DOHH2 (cell line): ENCODE data around the gene SULF2.

Source experiments
- H3F3A ChIP-seq: fragments of 200-600 bp; sonication (generic), shearing (Covaris generic); 2 replicates; pipeline ENCODE4 v1.6.0; 2016; ENCODE audit warnings: antibody characterized with exemption, mild to moderate bottlenecking; ENCODE audit not compliant: control insufficient read depth, insufficient read depth
- H3K27ac ChIP-seq: fragments of 200-600 bp; sonication (generic); 2 replicates; pipeline ENCODE4 v1.5.1; 2014; ENCODE audit warnings: low read depth, mild to moderate bottlenecking, low read length, moderate library complexity
- H3K27me3 ChIP-seq: fragments of 200-600 bp; sonication (generic); 2 replicates; pipeline ENCODE4 v1.6.1; 2014; ENCODE audit warnings: mild to moderate bottlenecking, low read length, mixed read lengths; ENCODE audit not compliant: control insufficient read depth
- H3K36me3 ChIP-seq: fragments of 200-600 bp; sonication (generic); 2 replicates; pipeline ENCODE4 v1.6.1; 2014; ENCODE audit warnings: mild to moderate bottlenecking, low read length, moderate library complexity, mixed read lengths; ENCODE audit not compliant: control insufficient read depth
- H3K4me1 ChIP-seq: fragments of 200-600 bp; sonication (generic); 2 replicates; pipeline ENCODE4 v1.6.1; 2014; ENCODE audit warnings: mild to moderate bottlenecking, low read length, mixed read lengths; ENCODE audit not compliant: control insufficient read depth
- H3K4me2 ChIP-seq: fragments of 200-600 bp; sonication (generic); 2 replicates; pipeline ENCODE4 v1.6.0; 2014; ENCODE audit warnings: mild to moderate bottlenecking, low read length, moderate library complexity
- H3K4me3 ChIP-seq: fragments of 200-600 bp; sonication (generic); 2 replicates; pipeline ENCODE4 v1.5.1; 2014; ENCODE audit warnings: mild to moderate bottlenecking, low read length, mixed read lengths
- H3K79me2 ChIP-seq: fragments of 200-600 bp; sonication (generic); 2 replicates; pipeline ENCODE4 v1.6.1; 2014; ENCODE audit warnings: mild to moderate bottlenecking, low read length, mixed read lengths; ENCODE audit not compliant: control insufficient read depth
- H3K9me2 ChIP-seq: fragments of 200-600 bp; sonication (generic); replicated peaks from 2 replicates; pipeline ENCODE4 v1.6.1; 2014; ENCODE audit warnings: mild to moderate bottlenecking, low read length, mixed read lengths; ENCODE audit not compliant: control insufficient read depth
- H3K9me3 ChIP-seq: fragments of 200-600 bp; sonication (generic); 2 replicates; pipeline ENCODE4 v1.6.1; 2014; ENCODE audit warnings: antibody characterized with exemption, low read length, mixed read lengths; ENCODE audit not compliant: control insufficient read depth, insufficient read depth
- H4K20me1 ChIP-seq: fragments of 200-600 bp; sonication (generic); 2 replicates; pipeline ENCODE4 v1.6.0; 2014; ENCODE audit warnings: low read depth, mild to moderate bottlenecking, antibody characterized with exemption, low read length, moderate library complexity; ENCODE audit not compliant: control insufficient read depth, insufficient read depth
- EZH2phosphoT487 ChIP-seq: fragments of 200-600 bp; sonication (generic); IDR thresholded peaks from 2 replicates; pipeline ENCODE4 v1.6.1; 2017; ENCODE audit warnings: borderline replicate concordance, mild to moderate bottlenecking, antibody characterized with exemption, low read length, moderate library complexity, mixed read lengths
- TF ChIP-seq, protein P1 (sequence below): fragments of 200-600 bp; sonication (generic); IDR thresholded peaks from one replicate; pipeline ENCODE4 v1.5.1; 2014; ENCODE audit warnings: antibody characterized with exemption, mild to moderate bottlenecking, low read depth, low read length; ENCODE audit not compliant: poor library complexity, severe bottlenecking

Gene SULF2

GRCh38 chr20:47781632-47782031 lies 3.6 kb downstream of the SULF2 start:
- Histone ChIP-seq H3K36me3 (no peaks in the 10 kb centered on the region), H3K27ac (no peak overlapping the region), H3K79me2 (no peaks in the 10 kb centered on the region; the same call in 1 of the 2 replicates), H3K9me3 (no peaks in the 10 kb centered on the region), H3F3A (no peaks in the 10 kb centered on the region), H3K27me3 (peaks cover 12% of the 10 kb centered on the region), H3K9me2 (no peaks in the 10 kb centered on the region), H4K20me1 (no peaks in the 10 kb centered on the region), H3K4me3 (no peak overlapping the region), H3K4me2 (no peak overlapping the region), H3K4me1 (no peaks in the 10 kb centered on the region)
- no peak for TF ChIP-seq EZH2phosphoT487
- TF ChIP-seq, protein P1, sequence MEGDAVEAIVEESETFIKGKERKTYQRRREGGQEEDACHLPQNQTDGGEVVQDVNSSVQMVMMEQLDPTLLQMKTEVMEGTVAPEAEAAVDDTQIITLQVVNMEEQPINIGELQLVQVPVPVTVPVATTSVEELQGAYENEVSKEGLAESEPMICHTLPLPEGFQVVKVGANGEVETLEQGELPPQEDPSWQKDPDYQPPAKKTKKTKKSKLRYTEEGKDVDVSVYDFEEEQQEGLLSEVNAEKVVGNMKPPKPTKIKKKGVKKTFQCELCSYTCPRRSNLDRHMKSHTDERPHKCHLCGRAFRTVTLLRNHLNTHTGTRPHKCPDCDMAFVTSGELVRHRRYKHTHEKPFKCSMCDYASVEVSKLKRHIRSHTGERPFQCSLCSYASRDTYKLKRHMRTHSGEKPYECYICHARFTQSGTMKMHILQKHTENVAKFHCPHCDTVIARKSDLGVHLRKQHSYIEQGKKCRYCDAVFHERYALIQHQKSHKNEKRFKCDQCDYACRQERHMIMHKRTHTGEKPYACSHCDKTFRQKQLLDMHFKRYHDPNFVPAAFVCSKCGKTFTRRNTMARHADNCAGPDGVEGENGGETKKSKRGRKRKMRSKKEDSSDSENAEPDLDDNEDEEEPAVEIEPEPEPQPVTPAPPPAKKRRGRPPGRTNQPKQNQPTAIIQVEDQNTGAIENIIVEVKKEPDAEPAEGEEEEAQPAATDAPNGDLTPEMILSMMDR: no peak

GRCh38 chr20:47780720-47781389 lies 4.4 kb downstream of the SULF2 start:
- H3K79me2 ChIP-seq: no peaks in the 10 kb centered on the region; the same call in 1 of the 2 replicates
- H3F3A ChIP-seq: no peaks in the 10 kb centered on the region
- H3K9me3 ChIP-seq: no peaks in the 10 kb centered on the region
- no peak overlapping the region for H3K27ac ChIP-seq
- no peaks in the 10 kb centered on the region for H3K36me3 ChIP-seq
- TF ChIP-seq EZH2phosphoT487: no peak
- TF ChIP-seq, protein P1: no peak
- H3K4me1 ChIP-seq: no peaks in the 10 kb centered on the region
- peaks cover 13% of the 10 kb centered on the region for H3K27me3 ChIP-seq
- no peaks in the 10 kb centered on the region for H3K9me2 ChIP-seq
- H3K4me2 ChIP-seq: no peak overlapping the region
- no peaks in the 10 kb centered on the region for H4K20me1 ChIP-seq
- no peak overlapping the region for H3K4me3 ChIP-seq

GRCh38 chr20:47778398-47779354 lies 6.6 kb downstream of the SULF2 start:
- Histone ChIP-seq H3K27me3 (peaks cover 9% of the 10 kb centered on the region; the same call in 1 of the 2 replicates), H3K36me3 (no peaks in the 10 kb centered on the region), H3F3A (no peaks in the 10 kb centered on the region), H3K9me3 (no peaks in the 10 kb centered on the region), H3K4me1 (no peaks in the 10 kb centered on the region), H3K79me2 (no peaks in the 10 kb centered on the region), H4K20me1 (no peaks in the 10 kb centered on the region), H3K4me3 (no peak overlapping the region), H3K4me2 (no peak overlapping the region), H3K9me2 (no peaks in the 10 kb centered on the region), H3K27ac (no peak overlapping the region)
- TF ChIP-seq EZH2phosphoT487: no peak
- TF ChIP-seq, protein P1: no peak
